ENCODE results near the gene NEK9. TPM values are rescaled to one million over a fixed set of nuclear protein-coding genes. Genes with fewer than 3 reads are reported as not detected.

Gene NEK9
- total RNA-seq, 3 donors from 2014 or later = 52.1 to 79.2 (median 71.8) TPM

- intact Hi-C loops (cut with DNase I; ENCODE audit: low total_unique reads) = no loop called here
- Histone ChIP-seq H3K27me3 (no peaks in the 10 kb centered on the region), H3K9me3 (no peaks in the 10 kb centered on the region), H3K4me1 (peaks cover 0 to 8% of the 10 kb centered on the region in 2 donors), H3K27ac (peak overlapping the region; percentile 89 to 90), H3K4me3 (no peak overlapping the region), H3K36me3 (no peaks in the 10 kb centered on the region)
- no peak for DNase-seq (ENCODE audit: low spot score in 2 of 2)
- no peak for TF ChIP-seq POLR2A (IDR thresholded peaks at IDR 0.05)
- TF ChIP-seq POLR2AphosphoS5 (IDR thresholded peaks at IDR 0.05) = no peak
- TF ChIP-seq CTCF (IDR thresholded peaks at IDR 0.05) = no peak
These were observed 77.1 kb downstream of the NEK9 start for GRCh38 chr14:75049731-75050201.

GRCh38 chr14:75049136-75049535 lies 77.7 kb downstream of the NEK9 start:
- intact Hi-C loops (cut with DNase I; ENCODE audit: low total_unique reads) = no loop called here
- no peak for DNase-seq (ENCODE audit: low spot score in 2 of 2)
- H3K4me1 ChIP-seq = peaks cover 0 to 8% of the 10 kb centered on the region in 2 donors

GRCh38 chr14:75048101-75048500 lies 78.7 kb downstream of the NEK9 start:
- intact Hi-C loops (cut with DNase I; ENCODE audit: low total_unique reads) = no loop called here
- Histone ChIP-seq H3K27ac (no peak overlapping the region), H3K27me3 (no peaks in the 10 kb centered on the region), H3K9me3 (no peaks in the 10 kb centered on the region), H3K36me3 (no peaks in the 10 kb centered on the region), H3K4me1 (peaks cover 0 to 8% of the 10 kb centered on the region in 2 donors), H3K4me3 (no peak overlapping the region)
- DNase-seq (ENCODE audit: low spot score in 2 of 2) = no peak
- TF ChIP-seq POLR2AphosphoS5 (IDR thresholded peaks at IDR 0.05) = no peak
- no peak for TF ChIP-seq CTCF (IDR thresholded peaks at IDR 0.05)
- no peak for TF ChIP-seq POLR2A (IDR thresholded peaks at IDR 0.05)

More at GRCh38 chr14:75049136-75049535, 77.7 kb downstream of the NEK9 start:
- Histone ChIP-seq H3K4me3 (peak overlapping the region in 2 of 3 donors; percentile 0 to 39), H3K36me3 (no peaks in the 10 kb centered on the region), H3K27ac (peak overlapping the region; percentile 79 to 89), H3K27me3 (no peaks in the 10 kb centered on the region), H3K9me3 (no peaks in the 10 kb centered on the region)
- TF ChIP-seq POLR2A (IDR thresholded peaks at IDR 0.05) (no peak), CTCF (IDR thresholded peaks at IDR 0.05) (no peak), POLR2AphosphoS5 (IDR thresholded peaks at IDR 0.05) (no peak)

GRCh38 chr14:75047506-75047905 lies 79.3 kb downstream of the NEK9 start:
- H3K4me1 ChIP-seq = peaks cover 0 to 8% of the 10 kb centered on the region in 2 donors
- TF ChIP-seq POLR2AphosphoS5 (IDR thresholded peaks at IDR 0.05) (no peak), CTCF (IDR thresholded peaks at IDR 0.05) (no peak), POLR2A (IDR thresholded peaks at IDR 0.05) (no peak)
- intact Hi-C loops (cut with DNase I; ENCODE audit: low total_unique reads) = no loop called here

GRCh38 chr14:75046899-75047298 lies 79.9 kb downstream of the NEK9 start:
- H3K4me3 ChIP-seq = no peak overlapping the region
- DNase-seq (ENCODE audit: low spot score in 2 of 2) = no peak
- no peak overlapping the region for H3K27ac ChIP-seq
- intact Hi-C loops (cut with DNase I; ENCODE audit: low total_unique reads) = no loop called here
- H3K4me1 ChIP-seq = peaks cover 0 to 8% of the 10 kb centered on the region in 2 donors
- H3K27me3 ChIP-seq = no peaks in the 10 kb centered on the region
- TF ChIP-seq CTCF (IDR thresholded peaks at IDR 0.05) (no peak), POLR2AphosphoS5 (IDR thresholded peaks at IDR 0.05) (no peak), POLR2A (IDR thresholded peaks at IDR 0.05) (no peak)
- no peaks in the 10 kb centered on the region for H3K9me3 ChIP-seq
- no peaks in the 10 kb centered on the region for H3K36me3 ChIP-seq

More at GRCh38 chr14:75047506-75047905, 79.3 kb downstream of the NEK9 start:
- Histone ChIP-seq H3K4me3 (no peak overlapping the region), H3K27me3 (no peaks in the 10 kb centered on the region), H3K27ac (no peak overlapping the region), H3K36me3 (no peaks in the 10 kb centered on the region), H3K9me3 (no peaks in the 10 kb centered on the region)
- no peak for DNase-seq (ENCODE audit: low spot score in 2 of 2)
